PC-3 (cell line): ENCODE measurements around the gene DCHS2.

Source experiments
- EZH2 ChIP-seq: fragments of 300-600 bp; sonication (generic); IDR thresholded peaks from one replicate; pipeline ENCODE4 v1.6.1; 2017; ENCODE audit warnings: antibody characterized with exemption, mild to moderate bottlenecking, low read length; ENCODE audit not compliant: unreplicated experiment
- TF ChIP-seq, protein P1 (sequence below): fragments of 300-600 bp; sonication (generic); conservative IDR thresholded peaks from 2 replicates; pipeline ENCODE4 v1.5.1; 2017; ENCODE audit warnings: antibody characterized with exemption, low read depth, mild to moderate bottlenecking, low read length

GRCh38 chr4:154487145-154487544 lies 4.5 kb downstream of the DCHS2 start:
- TF ChIP-seq, protein P1, sequence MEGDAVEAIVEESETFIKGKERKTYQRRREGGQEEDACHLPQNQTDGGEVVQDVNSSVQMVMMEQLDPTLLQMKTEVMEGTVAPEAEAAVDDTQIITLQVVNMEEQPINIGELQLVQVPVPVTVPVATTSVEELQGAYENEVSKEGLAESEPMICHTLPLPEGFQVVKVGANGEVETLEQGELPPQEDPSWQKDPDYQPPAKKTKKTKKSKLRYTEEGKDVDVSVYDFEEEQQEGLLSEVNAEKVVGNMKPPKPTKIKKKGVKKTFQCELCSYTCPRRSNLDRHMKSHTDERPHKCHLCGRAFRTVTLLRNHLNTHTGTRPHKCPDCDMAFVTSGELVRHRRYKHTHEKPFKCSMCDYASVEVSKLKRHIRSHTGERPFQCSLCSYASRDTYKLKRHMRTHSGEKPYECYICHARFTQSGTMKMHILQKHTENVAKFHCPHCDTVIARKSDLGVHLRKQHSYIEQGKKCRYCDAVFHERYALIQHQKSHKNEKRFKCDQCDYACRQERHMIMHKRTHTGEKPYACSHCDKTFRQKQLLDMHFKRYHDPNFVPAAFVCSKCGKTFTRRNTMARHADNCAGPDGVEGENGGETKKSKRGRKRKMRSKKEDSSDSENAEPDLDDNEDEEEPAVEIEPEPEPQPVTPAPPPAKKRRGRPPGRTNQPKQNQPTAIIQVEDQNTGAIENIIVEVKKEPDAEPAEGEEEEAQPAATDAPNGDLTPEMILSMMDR, result no peak
- no peak for TF ChIP-seq EZH2
